GM13976 (cell line): Measurements from ENCODE around the gene SYT15.

ENCODE experiments used
- DNase-seq: peaks from one replicate; pipeline ENCODE4 v3.0.0; 2012; ENCODE audit warnings: low spot score
- in situ Hi-C: fragments of 300-500 bp; cut with MboI; formaldehyde crosslinking; loops from one replicate; pipeline ENCODE4 v1.12.0; 2022; ENCODE audit warnings: low sequenced_read_pairs, mixed read lengths, inconsistent platforms; ENCODE audit not compliant: unreplicated experiment
- TF ChIP-seq, protein P1 (sequence below): IDR thresholded peaks from 2 replicates; pipeline ENCODE4 v1.5.1; 2012; ENCODE audit warnings: borderline replicate concordance, mild to moderate bottlenecking; ENCODE audit not compliant: insufficient read depth; ENCODE audit errors: extremely low read depth, missing control alignments, control extremely low read depth

SYT15 gene

DNA sequence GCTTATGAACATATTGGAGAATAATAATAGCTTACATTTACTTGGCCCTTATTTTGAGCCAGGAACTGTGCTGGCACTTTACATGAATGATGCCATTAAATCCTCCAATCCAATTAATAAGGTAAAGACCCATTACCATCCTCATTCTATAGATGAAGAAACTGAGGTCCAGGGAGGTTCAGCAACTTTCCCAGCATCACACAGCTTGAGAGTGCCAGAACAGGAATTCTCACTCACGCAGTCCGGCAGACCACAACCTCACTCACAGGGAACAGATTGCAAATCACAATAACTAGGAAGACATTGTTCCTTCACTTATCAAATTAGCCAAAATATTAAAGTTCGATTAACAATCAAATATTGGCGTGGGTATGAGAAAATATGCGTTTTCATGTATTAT is 40.8 kb upstream of the SYT15 start:
- TF ChIP-seq, protein P1, sequence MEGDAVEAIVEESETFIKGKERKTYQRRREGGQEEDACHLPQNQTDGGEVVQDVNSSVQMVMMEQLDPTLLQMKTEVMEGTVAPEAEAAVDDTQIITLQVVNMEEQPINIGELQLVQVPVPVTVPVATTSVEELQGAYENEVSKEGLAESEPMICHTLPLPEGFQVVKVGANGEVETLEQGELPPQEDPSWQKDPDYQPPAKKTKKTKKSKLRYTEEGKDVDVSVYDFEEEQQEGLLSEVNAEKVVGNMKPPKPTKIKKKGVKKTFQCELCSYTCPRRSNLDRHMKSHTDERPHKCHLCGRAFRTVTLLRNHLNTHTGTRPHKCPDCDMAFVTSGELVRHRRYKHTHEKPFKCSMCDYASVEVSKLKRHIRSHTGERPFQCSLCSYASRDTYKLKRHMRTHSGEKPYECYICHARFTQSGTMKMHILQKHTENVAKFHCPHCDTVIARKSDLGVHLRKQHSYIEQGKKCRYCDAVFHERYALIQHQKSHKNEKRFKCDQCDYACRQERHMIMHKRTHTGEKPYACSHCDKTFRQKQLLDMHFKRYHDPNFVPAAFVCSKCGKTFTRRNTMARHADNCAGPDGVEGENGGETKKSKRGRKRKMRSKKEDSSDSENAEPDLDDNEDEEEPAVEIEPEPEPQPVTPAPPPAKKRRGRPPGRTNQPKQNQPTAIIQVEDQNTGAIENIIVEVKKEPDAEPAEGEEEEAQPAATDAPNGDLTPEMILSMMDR = no peak
- DNase-seq = no peak
- in situ Hi-C loops = no loop called here

DNA sequence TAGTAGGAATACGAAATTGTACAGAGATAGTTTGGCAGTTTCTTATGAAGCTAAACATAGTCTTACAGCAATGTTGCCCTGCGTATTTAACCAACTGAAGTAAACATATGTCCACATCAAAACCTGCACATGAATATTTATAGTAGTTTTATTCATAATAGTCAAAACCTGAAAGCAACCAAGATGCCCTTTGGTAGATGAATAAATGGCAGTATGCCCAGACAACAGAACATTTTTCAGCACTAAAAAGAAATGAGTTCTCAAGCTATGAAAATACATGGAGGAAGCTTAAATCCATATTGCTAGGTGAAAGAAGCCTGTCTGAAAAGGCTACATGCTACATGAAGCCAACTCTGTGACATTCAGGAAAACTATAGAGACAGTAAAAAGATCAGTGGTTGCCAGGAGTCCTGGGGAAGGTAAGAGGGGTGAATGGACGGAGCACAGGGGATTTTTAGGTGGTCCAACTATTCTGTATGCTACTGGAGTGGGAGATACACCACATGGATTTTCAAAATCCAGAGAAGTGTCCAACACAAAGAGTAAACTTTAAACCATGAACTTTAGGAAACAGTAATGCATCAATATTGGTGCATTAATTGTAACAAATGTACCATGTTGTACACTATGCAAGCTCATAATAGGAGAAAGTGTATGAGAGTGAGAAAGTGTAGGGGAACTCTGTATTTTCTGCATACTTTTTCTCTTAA is 40.1 kb upstream of the SYT15 start:
- no peak for DNase-seq
- TF ChIP-seq, protein P1 = no peak
- in situ Hi-C loops = no loop called here

DNA sequence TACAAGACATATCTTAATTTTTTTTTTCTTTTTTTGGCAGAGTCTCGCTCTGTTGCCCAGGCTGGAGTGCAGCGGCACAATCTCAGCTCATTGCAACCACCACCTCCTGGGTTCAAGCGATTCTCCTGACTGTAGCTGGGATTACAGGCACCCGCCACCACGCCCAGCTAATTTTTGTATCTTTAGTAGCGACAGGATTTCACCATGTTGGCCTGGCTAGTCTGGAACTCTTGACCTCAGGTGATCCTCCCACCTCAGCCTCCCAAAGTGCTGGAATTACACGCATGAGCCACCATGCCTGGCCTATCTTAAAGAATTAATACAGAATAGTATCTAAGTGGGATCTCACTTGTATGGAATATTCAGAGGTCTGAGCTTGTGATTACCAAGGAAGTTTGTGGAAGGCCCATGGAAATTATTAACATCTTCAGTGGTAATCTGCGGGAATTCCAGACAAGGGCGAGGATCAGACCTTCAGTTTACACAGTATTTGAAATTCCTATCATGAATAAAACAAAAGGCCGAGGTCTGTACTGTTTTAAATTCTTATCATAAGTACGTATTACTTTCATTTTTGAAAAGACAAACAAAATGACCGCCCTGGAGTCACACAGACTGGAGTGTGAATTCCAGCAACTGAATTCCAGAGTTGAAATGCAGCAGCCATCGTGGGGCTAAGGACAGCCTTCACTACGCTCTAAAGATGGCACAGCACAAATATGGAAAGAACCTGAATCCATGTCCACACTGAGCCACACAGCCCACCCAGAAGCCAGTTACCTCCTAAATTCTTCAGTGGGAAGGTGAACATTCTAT is 39.1 kb upstream of the SYT15 start:
- no peak for DNase-seq
- in situ Hi-C loops = no loop called here
- TF ChIP-seq, protein P1 = no peak

DNA sequence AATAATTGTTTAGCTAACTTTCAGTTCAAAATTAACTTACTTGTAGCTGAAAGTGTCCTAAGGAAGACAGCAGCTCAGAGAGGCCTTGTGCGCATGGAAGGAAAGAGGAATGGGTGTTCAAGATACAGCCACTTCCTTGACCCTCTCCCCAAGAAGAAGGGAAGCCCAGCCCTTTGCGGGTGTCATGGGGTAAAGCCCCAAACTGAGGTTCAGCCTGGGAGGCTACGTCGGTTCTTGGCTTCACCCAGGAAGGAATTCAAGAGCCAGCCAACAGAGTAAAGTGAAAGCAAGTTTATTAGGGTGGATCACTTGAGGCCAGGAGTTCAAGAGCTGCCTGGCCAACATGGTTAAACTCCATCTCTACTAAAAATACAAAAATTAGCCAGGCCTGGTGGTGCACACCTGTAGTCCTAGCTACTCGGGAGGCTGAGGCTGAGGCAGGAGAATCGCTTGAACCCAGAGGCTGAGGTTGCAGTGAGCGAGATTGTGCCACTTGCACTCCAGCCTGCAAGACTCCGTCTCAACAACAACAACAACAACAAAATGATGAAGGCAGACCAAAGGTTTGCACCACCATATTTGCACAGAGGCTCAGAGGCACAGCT is 38.4 kb upstream of the SYT15 start:
- TF ChIP-seq, protein P1 = no peak
- no peak for DNase-seq
- in situ Hi-C loops = no loop called here

DNA sequence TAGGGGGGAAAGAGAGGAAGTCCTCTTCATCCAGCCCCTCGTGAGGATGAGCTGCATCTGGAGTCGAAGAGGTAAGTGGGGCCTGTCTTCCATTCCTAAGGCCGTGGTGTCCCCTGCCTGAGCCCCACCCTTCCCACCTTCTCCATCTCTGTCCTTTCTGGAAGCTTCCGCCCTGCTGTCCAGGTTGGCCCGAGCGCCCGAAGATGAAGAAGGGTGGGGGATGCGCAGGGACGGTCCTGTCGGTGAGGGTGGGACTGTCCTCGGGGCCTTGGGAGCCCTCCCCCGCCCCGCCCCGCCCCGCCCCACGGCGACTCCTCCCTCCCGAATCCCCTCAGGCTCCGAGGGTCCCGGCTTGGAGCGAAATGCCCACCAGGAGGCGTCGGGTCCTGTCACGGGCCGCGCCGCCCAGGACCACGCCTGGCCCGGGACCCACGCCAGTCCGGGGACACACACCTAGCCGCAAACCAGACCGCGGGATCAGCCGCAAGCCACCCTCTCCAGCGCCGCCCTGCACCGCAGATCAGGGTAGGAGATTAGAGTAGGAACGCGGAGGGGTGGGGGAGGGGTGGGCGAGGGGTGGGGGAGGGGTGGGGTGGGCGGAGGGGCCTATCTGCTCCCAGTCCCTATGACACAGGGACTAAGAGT is 37.8 kb upstream of the SYT15 start:
- TF ChIP-seq, protein P1 = no peak
- in situ Hi-C loops = no loop called here
- peak; percentile 60 for DNase-seq
